AG04450 (cell line): Measurements from ENCODE around the gene CCDC38. TPM values are rescaled to one million over a fixed set of nuclear protein-coding genes. Genes with fewer than 3 reads are reported as not detected.
"Not testable (repeated sequence)": the region's sequence is repeated elsewhere in the genome, so short reads cannot be mapped to it uniquely, and the experiment has no call there.

Experiments used
- CTCF ChIA-PET: fragments of 300-600, 350-600 bp; formaldehyde crosslinking; extraction: SDS; loops from one replicate; lab custom pipeline; 2022; ENCODE audit warnings: antibody characterized with exemption, inconsistent platforms; lab: Charles Lee
- POLR2A ChIA-PET: fragments of 350-600 bp; formaldehyde crosslinking; extraction: SDS; loops from one replicate; lab custom pipeline; 2021; ENCODE audit warnings: antibody characterized with exemption, inconsistent platforms; lab: Yijun Ruan, JAX
- DNase-seq: peaks from one replicate; pipeline ENCODE4 v3.0.0-alpha.2; 2011; ENCODE audit warnings: low read depth, low spot score
- H3K27ac ChIP-seq: one replicate; pipeline ENCODE4 v1.5.1; 2012; ENCODE audit warnings: low read depth, low read length, control low read depth
- H3K27me3 ChIP-seq: one replicate; pipeline ENCODE4 v1.6.0; 2012; ENCODE audit warnings: low read length; ENCODE audit not compliant: control insufficient read depth, insufficient read depth
- H3K4me3 ChIP-seq: 2 replicates; pipeline ENCODE4 v1.5.1; 2011; ENCODE audit warnings: mild to moderate bottlenecking, low read depth, low read length, control low read depth
- H3K9me3 ChIP-seq: 2 replicates; pipeline ENCODE4 v1.5.1; 2012; ENCODE audit warnings: low read length; ENCODE audit not compliant: control insufficient read depth, insufficient read depth
- polyA plus RNA-seq: library from polyadenylated mRNA; depleted of rRNA; stranded (reverse); fragments of >200 nt; gene quantifications from 2 replicates; pipeline ENCODE4 v1.2.3, GENCODE V29; 2011
- TF ChIP-seq, protein P1 (sequence below): IDR thresholded peaks from 2 replicates; pipeline ENCODE4 v1.5.1; 2011; ENCODE audit warnings: low read depth, low read length, control low read depth, inconsistent platforms

The CCDC38 gene
- polyA plus RNA-seq, 1 experiment: not detected

DNA sequence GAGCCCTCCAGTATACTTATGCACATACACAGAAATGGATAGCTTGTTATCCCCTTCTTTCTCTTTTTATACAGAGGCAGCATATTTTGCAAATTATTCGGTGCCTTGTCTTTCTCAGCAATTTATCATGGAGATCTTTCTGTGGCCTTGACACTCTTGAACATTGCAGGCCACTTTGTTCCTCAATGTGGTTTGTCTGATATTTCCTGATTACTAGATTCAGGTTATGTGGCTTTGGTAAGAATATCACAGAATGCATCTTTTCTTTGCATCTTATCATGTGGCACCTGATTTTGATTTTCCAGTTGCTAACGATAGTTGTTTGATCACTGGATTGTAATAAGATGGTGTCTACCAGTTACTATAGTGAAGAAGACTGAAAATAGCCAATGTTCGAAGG is 90.8 kb downstream of the CCDC38 start:
- TF ChIP-seq, protein P1, sequence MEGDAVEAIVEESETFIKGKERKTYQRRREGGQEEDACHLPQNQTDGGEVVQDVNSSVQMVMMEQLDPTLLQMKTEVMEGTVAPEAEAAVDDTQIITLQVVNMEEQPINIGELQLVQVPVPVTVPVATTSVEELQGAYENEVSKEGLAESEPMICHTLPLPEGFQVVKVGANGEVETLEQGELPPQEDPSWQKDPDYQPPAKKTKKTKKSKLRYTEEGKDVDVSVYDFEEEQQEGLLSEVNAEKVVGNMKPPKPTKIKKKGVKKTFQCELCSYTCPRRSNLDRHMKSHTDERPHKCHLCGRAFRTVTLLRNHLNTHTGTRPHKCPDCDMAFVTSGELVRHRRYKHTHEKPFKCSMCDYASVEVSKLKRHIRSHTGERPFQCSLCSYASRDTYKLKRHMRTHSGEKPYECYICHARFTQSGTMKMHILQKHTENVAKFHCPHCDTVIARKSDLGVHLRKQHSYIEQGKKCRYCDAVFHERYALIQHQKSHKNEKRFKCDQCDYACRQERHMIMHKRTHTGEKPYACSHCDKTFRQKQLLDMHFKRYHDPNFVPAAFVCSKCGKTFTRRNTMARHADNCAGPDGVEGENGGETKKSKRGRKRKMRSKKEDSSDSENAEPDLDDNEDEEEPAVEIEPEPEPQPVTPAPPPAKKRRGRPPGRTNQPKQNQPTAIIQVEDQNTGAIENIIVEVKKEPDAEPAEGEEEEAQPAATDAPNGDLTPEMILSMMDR: no peak
- Histone ChIP-seq H3K9me3 (no peaks in the 10 kb centered on the region), H3K27me3 (no peaks in the 10 kb centered on the region), H3K4me3 (no peak overlapping the region), H3K27ac (no peak overlapping the region)
- ChIA-PET POLR2A (no interaction called here), CTCF (no interaction called here)
- no peak for DNase-seq

DNA sequence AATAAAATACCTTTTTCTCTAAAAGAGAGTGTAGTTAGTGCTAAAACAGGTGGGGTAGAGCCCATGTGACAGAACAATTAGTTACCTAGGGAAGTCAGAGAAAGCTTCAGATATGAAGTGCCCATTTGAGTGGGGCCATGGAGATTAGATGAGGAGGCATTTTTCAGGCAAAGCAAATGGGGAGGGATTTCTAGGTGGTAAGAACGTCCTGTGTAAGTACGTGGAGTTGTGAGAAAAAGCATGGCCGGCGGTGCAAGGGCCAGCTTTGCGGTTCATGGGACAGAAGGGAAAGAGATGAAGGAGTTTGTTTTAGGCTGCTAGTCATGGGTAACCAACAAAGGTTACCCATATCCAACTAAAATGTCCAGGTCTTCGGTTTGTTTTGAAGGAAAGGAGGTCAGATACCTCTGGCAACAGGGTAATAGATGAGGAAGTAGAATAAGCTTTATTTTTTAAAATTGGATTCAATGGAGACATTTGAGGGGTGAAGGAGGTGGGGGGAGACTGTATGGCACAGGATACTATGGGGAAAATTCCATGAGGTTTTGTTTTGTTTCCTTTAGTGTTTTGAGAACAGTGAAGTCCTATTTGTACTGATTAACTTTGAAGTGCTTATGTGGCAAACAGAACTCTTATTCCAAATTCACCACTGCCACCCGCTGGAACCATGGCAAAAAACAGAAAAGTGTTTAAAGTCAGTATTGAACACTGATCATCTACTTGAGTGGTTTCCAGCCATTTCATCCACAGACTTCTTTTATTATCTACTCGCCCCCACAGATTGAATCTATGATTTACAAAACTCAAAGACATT is 93.6 kb downstream of the CCDC38 start:
- CTCF ChIA-PET: interaction anchor here (0.6 to 2.5 kb wide), 13 partner anchors 12 to 301 kb away, joined by 3 to 25 read pairs (median 3); no protein-coding TSS in a partner anchor
- Histone ChIP-seq H3K27me3 (peaks cover 9% of the 10 kb centered on the region), H3K9me3 (no peaks in the 10 kb centered on the region), H3K4me3 (no peak overlapping the region), H3K27ac (no peak overlapping the region)
- DNase-seq: no peak
- POLR2A ChIA-PET: no interaction called here
- TF ChIP-seq, protein P1: peak; percentile 44

DNA sequence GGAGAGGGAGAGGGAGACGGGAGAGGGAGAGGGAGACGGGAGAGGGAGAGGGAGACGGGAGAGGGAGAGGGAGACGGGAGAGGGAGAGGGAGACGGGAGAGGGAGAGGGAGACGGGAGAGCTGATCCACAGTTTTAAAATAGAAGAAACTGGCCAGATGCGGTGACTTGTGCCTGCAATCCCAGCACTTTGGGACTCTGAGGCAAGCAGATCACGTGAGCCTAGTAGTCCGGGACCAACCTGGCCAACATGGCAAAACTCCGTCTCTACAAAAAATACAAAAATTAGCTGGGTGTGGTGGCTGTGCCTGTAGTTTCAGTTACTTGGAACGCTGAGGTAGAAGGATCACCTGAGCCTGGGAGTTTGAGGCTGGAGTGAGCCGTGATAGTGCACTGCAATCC is 100.0 kb downstream of the CCDC38 start:
- CTCF ChIA-PET, H3K27ac ChIP-seq, H3K27me3 ChIP-seq, H3K9me3 ChIP-seq, H3K4me3 ChIP-seq, POLR2A ChIA-PET, DNase-seq: not testable (repeated sequence)

DNA sequence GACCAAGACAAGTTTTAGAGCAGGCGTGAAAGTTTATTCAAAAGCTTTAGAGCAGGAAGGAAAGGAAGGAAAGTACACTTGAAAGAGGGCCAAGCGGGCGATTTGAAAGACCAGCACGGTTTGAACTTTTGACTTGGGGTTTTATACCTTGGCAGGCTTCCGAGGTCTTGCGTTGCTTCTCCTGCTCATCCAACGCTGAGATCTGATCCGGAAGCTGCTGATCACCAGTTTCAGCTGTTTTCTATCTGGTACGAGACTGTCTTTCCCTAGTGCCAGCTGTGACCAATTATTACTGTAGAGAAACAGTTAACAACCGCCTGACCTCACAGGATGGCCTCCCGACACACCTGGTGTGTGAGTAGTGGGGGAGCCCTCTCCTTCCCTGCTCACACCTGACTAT is 104.3 kb downstream of the CCDC38 start:
- no peak for DNase-seq
- ChIA-PET CTCF (interaction anchor here (0.8 kb wide), 1 partner anchor 22 kb away, joined by 3 read pairs; no protein-coding TSS in a partner anchor), POLR2A (no interaction called here)
- TF ChIP-seq, protein P1: no peak
- Histone ChIP-seq H3K27me3 (no peaks in the 10 kb centered on the region), H3K9me3 (no peaks in the 10 kb centered on the region), H3K4me3 (no peak overlapping the region), H3K27ac (no peak overlapping the region)

DNA sequence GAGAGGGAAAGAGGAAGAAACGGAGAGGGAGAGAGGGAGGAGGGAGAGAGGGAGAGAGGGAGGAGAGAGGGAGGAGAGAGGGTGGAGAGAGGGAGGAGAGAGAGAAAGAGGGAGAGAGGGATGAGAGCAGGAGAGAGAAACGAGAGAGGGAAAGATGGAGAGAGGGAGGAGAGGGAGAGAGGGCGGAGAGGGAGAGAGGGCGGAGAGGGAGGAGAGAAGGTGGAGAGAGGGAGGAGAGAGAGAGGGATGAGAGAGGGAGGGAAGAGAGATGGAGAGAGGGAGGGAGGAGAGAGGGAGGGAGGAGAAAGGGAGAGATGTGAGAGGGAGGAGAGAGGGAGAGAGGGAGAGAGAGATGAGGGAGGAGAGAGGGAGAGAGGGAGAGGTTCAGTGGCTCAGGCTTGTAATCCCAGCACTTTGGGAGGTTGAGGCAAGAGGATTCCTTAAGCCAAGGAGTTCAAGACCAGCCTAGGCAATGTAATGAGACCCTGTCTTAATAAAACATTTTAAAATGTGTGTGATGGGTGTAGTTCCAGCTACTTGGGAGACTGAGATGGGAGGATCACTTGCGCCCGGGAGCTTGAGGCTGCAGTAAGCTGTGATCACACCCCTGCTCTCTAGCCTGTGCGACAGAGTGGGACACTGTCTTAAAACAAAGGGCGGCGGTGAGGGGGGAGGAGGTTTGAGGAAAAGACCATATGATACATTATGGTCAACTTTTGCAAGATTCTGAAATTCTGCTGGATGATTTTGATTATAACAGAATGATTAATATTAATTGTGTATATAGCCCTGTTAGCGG is 105.0 kb downstream of the CCDC38 start:
- Histone ChIP-seq H3K27me3 (no peaks in the 10 kb centered on the region), H3K9me3 (no peaks in the 10 kb centered on the region), H3K27ac (no peak overlapping the region), H3K4me3 (peak overlapping the region; percentile 29; the same call in 1 of the 2 replicates)
- no peak for DNase-seq
- ChIA-PET CTCF (interaction anchor here (0.8 kb wide), 1 partner anchor 21 kb away, joined by 3 read pairs; no protein-coding TSS in a partner anchor), POLR2A (no interaction called here)
- TF ChIP-seq, protein P1: no peak
